Bone marrow (tissue), 2 donors: Measurements from ENCODE around the gene TSSK6.

Experiments used
- DNase-seq, 2 donors: peaks; one replicate each; lab custom pipeline; 2025; lab: John Stamatoyannopoulos, UW

TSSK6 gene

GRCh38 chr19:19504754-19505668 is 10.3 kb downstream of the TSSK6 start:
- DNase-seq: no peak

DNA sequence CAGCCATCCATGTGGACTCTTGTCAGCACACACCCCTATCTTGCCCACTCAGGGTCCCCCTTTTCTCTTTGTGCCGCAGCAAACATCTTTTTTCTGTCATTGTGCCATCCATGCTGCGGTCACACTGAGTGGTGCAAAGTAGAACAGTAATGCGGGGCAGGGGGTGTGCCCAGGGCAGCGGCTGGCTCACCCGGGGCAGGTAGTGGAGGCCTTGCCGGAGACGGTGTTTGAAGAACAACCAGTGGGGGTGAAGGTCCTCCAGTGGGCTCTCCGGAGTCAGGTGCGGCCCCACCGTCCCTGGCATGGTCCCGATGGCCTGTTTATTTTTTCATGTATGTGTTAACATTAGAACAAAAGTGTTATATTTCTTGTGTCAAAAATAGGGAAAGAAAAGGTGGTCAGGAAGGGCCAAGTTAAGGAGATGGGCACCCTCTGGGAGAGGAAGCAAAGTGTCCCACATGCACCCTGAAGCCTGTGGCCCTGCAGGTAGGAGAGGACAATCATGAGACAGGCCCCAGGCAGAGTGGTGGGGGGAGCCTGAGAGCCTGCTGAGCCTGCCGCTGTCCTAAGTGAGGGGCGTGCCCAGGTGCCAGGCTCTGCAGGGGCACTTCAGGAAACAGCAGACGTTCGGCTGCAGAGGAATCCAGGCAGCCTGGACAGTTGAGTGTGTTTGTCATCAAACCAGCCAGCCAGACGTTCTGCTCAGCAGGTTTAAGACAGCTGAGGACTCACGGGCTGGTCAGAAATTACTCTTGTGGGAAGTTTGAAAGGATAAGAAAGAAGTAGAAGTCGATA is 12.3 kb downstream of the TSSK6 start:
- no peak for DNase-seq

DNA sequence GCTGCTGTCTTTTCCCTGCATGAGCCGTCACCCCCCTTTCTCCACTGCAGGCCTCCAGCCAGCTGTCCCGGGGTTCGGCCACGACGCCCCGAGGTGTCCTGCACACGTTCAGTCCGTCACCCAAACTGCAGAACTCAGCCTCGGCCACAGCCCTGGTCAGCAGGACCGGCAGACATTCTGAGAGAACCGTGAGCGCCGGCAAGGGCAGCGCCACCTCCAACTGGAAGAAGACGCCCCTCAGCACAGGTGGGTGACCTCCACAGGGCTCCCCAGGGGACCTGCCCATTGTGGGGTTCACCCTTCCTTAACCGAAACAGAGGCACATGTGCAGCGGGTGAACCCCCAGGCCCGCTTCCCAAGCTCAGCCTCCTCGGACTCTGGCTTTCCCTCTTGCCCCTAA is 13.1 kb downstream of the TSSK6 start:
- no peak for DNase-seq

DNA sequence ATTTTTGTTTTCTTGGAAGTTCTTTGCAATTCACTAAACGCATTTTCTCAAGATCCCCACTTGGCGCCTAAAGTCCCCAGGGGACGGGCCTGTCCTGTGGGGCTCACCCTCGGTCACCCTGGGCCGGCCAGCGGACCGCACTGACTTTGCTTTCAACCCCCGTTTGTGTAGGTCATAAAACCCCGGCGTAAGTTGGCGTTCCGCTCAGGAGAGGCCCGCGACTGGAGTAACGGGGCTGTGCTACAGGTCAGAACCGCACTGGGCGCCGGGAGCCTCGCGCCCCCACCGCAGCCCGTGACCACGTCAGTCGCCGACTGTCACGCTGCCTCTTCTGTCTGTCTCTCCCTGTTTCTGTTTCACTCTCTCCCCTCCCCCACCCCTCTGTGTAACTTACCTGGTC is 13.6 kb downstream of the TSSK6 start:
- no peak for DNase-seq

GRCh38 chr19:19500975-19501644 is 14.2 kb downstream of the TSSK6 start:
- DNase-seq: no peak

DNA sequence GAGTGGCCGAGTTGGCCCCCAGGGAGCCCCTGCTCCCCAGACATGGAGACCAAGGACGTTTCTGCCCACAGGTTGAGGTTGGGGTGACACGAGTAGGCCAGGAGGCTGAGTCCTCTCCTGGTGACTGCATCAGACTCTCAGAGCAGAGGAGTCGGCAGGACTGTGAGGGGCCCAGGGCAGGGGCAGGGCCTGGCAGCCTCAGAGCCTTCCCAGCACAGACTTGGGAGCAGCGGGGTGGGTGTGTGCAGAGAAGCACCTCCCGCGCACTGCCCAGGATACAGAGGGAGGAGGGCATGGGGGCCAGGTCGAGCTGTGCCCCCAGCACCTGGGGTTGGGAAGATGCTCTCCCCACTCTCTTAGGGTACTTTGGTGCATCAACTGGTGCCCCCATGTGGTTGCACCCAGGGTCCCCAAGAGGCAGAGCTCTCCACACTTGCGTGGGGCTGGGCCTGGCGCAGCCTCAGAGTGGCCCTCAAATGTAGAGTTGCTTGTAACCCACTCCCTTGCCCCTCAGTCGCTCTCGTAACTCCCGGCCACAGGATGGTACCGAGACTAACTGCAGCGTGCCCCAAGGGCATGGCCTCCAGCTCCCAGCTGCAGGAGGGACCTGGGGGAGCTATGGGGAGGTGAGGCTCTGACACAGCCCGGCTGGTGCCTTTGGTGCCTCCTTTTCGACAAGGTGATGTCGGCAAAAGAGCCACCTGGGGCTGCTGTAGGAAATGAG is 15.9 kb downstream of the TSSK6 start:
- no peak for DNase-seq

DNA sequence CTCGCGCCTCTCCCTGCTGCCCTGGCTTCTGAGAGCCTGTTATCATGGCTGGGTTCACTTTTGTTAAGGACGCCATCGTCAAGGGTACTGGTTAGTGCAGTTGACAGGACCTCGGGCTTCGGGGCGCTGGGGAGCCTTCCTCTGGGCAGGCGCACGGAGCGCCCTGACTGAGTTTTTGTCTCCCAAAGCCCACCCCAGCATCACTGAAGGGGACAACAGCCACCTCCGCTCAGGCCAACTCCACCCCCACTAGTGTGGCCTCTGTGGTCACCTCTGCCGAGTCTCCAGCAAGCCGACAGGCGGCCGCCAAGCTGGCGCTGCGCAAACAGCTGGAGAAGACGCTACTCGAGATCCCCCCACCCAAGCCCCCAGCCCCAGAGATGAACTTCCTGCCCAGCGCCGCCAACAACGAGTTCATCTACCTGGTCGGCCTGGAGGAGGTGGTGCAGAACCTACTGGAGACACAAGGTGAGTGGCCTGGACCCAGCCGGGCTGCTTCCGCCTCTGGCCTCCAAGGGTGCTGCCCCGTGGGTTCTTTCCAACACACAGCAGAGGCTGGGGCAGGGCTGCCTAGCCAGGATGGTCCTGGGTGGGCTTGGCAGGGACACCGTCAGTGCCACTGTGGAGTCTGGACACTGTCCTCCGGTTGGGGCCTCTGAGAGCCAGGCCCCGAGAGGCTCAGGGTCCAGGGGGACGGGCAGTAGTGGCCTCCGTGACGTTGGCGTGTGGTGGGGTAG is 16.9 kb downstream of the TSSK6 start:
- DNase-seq: no peak

GRCh38 chr19:19495614-19496603 is 19.4 kb downstream of the TSSK6 start:
- DNase-seq: no peak

GRCh38 chr19:19493841-19494546 is 21.4 kb downstream of the TSSK6 start:
- no peak for DNase-seq

- no peak for DNase-seq
These were observed 23.2 kb downstream of the TSSK6 start for GRCh38 chr19:19492026-19492610.

GRCh38 chr19:19491321-19492025 is 23.9 kb downstream of the TSSK6 start:
- DNase-seq: no peak

- DNase-seq: peak; percentile 46 to 50
These were observed 25.0 kb downstream of the TSSK6 start for GRCh38 chr19:19490214-19490968.

DNA sequence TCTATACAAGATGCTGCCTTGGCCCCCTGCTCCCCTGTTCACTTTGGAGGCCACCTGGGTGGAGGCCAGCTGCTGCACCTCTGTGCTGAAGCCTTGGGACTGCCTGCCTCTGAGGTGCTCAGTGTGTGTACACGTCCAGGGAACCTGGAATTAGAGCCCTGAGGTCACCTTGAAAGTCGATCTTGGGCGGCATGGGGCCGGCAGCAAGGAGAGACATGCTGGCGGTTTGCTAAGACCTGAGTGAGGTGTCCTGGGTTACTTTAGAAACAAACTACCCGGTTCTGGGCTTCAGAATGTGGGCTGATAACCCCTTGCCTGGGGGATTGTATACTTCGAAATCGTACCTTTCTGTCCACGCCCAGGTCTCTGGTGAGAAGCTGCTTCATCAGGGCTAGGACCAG is 25.5 kb downstream of the TSSK6 start:
- DNase-seq: no peak

DNA sequence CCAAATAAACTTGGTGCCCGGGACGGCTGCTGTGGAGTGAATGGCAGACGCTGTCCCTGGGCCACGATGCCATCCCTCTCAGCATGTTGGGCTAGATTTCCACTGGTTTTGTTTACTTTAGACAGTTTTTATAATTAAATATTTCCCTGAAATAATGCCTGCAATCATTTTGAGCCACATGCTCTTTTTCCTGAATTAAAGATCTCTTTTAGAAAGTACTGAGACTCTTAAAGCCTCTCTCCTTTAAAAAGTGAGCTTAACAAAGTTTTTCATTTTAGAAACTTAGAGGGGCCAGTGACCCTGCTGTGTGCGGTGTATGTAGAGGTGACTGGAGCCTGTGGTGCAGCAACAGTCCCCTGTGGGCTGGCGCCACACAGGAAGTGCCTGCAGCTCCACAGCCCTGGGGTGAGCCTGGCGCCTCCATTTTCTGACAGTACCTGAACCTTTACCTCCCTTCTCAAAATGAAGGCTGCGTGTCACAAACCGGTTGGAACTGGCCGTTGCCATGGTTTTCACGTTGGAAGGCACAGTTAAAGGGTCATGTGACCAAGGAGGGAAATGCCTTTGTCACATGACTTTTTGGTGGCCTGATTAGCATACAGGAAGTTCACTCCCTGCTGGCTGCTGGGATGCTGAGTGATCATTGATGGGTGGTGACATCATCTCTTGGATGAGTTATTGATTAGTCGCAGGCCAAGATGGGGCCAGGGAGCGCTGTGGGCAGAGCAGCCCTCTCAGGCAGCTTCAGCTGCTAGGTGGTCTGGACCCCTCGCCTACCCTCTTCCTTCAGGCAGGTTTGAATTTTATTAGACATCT is 26.3 kb downstream of the TSSK6 start:
- DNase-seq: peak; percentile 59 to 62

DNA sequence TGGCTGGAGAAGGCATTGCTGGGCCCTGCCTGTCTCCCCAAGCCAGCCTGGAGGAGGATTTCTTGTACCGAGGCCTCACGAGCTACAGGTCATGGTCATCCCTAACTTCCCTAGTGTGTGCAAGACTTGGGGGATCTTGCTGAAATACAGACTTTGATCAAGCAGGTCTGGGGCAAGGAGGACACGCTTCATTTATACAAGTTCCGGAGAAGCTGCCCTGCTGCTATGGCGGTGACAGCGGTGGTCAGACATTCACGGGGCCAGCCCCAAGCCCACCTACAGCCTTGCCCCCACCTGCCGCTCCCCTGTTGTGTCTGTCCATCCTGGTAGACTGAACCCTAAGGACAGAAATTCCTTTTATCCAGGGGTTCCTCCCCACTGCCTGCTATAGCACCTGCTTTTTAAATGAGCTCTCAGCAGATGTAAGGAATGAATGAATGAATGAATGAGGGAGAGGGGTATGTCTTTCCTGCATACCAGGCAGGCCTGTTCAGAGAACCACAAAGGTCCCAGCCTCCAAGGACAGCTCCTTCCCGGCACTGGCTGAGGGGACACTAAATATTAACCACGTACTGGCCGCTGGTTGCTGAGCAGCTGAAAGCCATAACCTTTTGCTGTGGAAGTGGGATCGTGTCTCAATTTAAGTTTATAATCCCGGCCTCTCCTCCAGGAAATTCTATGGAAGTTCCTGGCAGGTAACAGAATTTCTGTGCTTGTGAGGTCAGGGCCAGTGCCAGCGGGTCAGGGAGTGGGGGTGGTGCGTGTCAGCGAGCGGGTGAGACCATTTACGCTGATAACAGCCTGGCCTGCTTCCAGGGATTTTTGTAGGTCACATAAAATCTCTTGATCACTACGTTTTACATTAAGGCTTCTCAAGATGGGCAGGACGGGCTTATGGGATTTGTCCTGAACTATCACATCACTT is 27.1 kb downstream of the TSSK6 start:
- DNase-seq: no peak
